ENCODE results near the gene MLPH.

MLPH gene

GRCh38 chr2:237542001-237542704 lies 55.1 kb downstream of the MLPH start:
- Histone ChIP-seq H3K4me3 (ENCODE audit: low read length in 2 of 2) (no peak overlapping the region), H3K9ac (ENCODE audit: low read length in 2 of 2) (no peak overlapping the region), H3K36me3 (ENCODE audit: control insufficient read depth in 2 of 2, insufficient read depth in 2 of 2, low read length in 2 of 2) (no peaks in the 10 kb centered on the region), H3K27ac (ENCODE audit: low read length) (no peak overlapping the region), H3K4me1 (ENCODE audit: control insufficient read depth, insufficient read depth, low read length) (peaks cover 10% of the 10 kb centered on the region), H3K27me3 (ENCODE audit: control insufficient read depth in 1 of 2, insufficient read depth in 2 of 2, low read length in 2 of 2) (no peaks in the 10 kb centered on the region), H3K9me3 (ENCODE audit: control insufficient read depth in 2 of 2, low read length in 2 of 2) (no peaks in the 10 kb centered on the region)

GRCh38 chr2:237546040-237546875 lies 59.2 kb downstream of the MLPH start:
- H3K9ac ChIP-seq (ENCODE audit: low read length in 2 of 2): no peak overlapping the region
- no peak overlapping the region for H3K27ac ChIP-seq (ENCODE audit: low read length)
- no peaks in the 10 kb centered on the region for H3K9me3 ChIP-seq (ENCODE audit: control insufficient read depth in 2 of 2, low read length in 2 of 2)
- no peaks in the 10 kb centered on the region for H3K36me3 ChIP-seq (ENCODE audit: control insufficient read depth in 2 of 2, insufficient read depth in 2 of 2, low read length in 2 of 2)
- peaks cover 5% of the 10 kb centered on the region for H3K4me1 ChIP-seq (ENCODE audit: control insufficient read depth, insufficient read depth, low read length)
- H3K4me3 ChIP-seq (ENCODE audit: low read length in 2 of 2): no peak overlapping the region
- no peaks in the 10 kb centered on the region for H3K27me3 ChIP-seq (ENCODE audit: control insufficient read depth in 1 of 2, insufficient read depth in 2 of 2, low read length in 2 of 2)

DNA sequence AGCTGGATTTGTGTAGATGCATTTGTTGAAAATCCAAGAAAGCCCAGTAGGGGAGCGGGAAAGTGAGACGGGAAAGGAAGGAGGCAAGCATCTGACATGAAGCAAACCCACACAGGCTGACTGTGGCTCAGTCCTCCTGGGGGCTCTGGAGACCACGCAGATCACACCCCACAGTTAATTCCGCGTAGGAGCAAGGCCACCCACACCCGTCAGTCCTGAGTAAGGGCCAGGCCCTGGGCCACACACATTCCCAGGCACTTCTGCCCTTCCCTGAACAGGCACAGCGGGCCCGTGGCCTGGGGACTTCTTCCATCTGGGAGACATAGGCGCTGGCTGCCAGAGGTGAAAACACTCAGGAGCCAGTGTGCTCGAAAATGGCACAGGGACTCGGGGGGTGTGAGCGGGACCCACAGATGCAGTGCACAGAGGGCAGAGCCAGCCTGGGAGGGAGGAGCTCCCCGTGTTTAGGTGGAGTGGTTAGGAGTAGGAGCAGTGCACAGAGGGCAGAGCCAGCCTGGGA lies 59.9 kb downstream of the MLPH start:
- no peaks in the 10 kb centered on the region for H3K36me3 ChIP-seq (ENCODE audit: control insufficient read depth in 2 of 2, insufficient read depth in 2 of 2, low read length in 2 of 2)
- H3K27me3 ChIP-seq (ENCODE audit: control insufficient read depth in 1 of 2, insufficient read depth in 2 of 2, low read length in 2 of 2): no peaks in the 10 kb centered on the region
- H3K9ac ChIP-seq (ENCODE audit: low read length in 2 of 2): no peak overlapping the region
- H3K4me3 ChIP-seq (ENCODE audit: low read length in 2 of 2): no peak overlapping the region
- peaks cover 7% of the 10 kb centered on the region for H3K4me1 ChIP-seq (ENCODE audit: control insufficient read depth, insufficient read depth, low read length)
- no peaks in the 10 kb centered on the region for H3K9me3 ChIP-seq (ENCODE audit: control insufficient read depth in 2 of 2, low read length in 2 of 2)
- no peak overlapping the region for H3K27ac ChIP-seq (ENCODE audit: low read length)

- no peaks in the 10 kb centered on the region for H3K27me3 ChIP-seq (ENCODE audit: control insufficient read depth in 1 of 2, insufficient read depth in 2 of 2, low read length in 2 of 2)
- H3K9me3 ChIP-seq (ENCODE audit: control insufficient read depth in 2 of 2, low read length in 2 of 2): no peaks in the 10 kb centered on the region
- no peak overlapping the region for H3K27ac ChIP-seq (ENCODE audit: low read length)
- no peak overlapping the region for H3K9ac ChIP-seq (ENCODE audit: low read length in 2 of 2)
- H3K36me3 ChIP-seq (ENCODE audit: control insufficient read depth in 2 of 2, insufficient read depth in 2 of 2, low read length in 2 of 2): no peaks in the 10 kb centered on the region
- no peak overlapping the region for H3K4me3 ChIP-seq (ENCODE audit: low read length in 2 of 2)
- peaks cover 7% of the 10 kb centered on the region for H3K4me1 ChIP-seq (ENCODE audit: control insufficient read depth, insufficient read depth, low read length)
These were observed 60.9 kb downstream of the MLPH start for GRCh38 chr2:237547841-237548416.

DNA sequence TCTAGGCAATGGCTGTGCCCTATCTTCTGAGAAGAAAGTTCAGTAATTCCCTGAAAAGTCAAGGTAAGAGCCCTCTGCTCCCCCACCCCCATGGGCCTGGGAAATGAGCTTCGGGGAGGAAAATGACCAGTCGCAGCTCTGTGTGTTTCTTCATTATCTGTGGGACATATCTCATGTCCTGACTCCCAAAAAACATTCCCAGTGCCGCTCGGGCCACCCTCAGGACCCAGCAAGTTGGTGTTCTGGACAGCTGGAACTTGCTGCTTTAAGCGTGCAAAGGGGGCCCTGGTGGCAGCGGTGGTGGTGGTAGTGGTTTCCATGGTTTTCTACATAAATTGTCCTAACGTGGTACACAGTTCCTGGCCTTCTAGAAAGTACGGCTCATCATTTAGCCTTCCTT lies 62.2 kb downstream of the MLPH start:
- Histone ChIP-seq H3K9ac (ENCODE audit: low read length in 2 of 2) (no peak overlapping the region), H3K36me3 (ENCODE audit: control insufficient read depth in 2 of 2, insufficient read depth in 2 of 2, low read length in 2 of 2) (no peaks in the 10 kb centered on the region), H3K9me3 (ENCODE audit: control insufficient read depth in 2 of 2, low read length in 2 of 2) (no peaks in the 10 kb centered on the region), H3K27ac (ENCODE audit: low read length) (no peak overlapping the region), H3K4me1 (ENCODE audit: control insufficient read depth, insufficient read depth, low read length) (peaks cover 7% of the 10 kb centered on the region), H3K4me3 (ENCODE audit: low read length in 2 of 2) (no peak overlapping the region), H3K27me3 (ENCODE audit: control insufficient read depth in 1 of 2, insufficient read depth in 2 of 2, low read length in 2 of 2) (no peaks in the 10 kb centered on the region)

- Histone ChIP-seq H3K27me3 (ENCODE audit: control insufficient read depth in 1 of 2, insufficient read depth in 2 of 2, low read length in 2 of 2) (no peaks in the 10 kb centered on the region), H3K27ac (ENCODE audit: low read length) (no peak overlapping the region), H3K36me3 (ENCODE audit: control insufficient read depth in 2 of 2, insufficient read depth in 2 of 2, low read length in 2 of 2) (no peaks in the 10 kb centered on the region), H3K4me3 (ENCODE audit: low read length in 2 of 2) (no peak overlapping the region), H3K4me1 (ENCODE audit: control insufficient read depth, insufficient read depth, low read length) (peaks cover 7% of the 10 kb centered on the region), H3K9ac (ENCODE audit: low read length in 2 of 2) (no peak overlapping the region), H3K9me3 (ENCODE audit: control insufficient read depth in 2 of 2, low read length in 2 of 2) (no peaks in the 10 kb centered on the region)
These were observed 62.8 kb downstream of the MLPH start for GRCh38 chr2:237549643-237550415.

DNA sequence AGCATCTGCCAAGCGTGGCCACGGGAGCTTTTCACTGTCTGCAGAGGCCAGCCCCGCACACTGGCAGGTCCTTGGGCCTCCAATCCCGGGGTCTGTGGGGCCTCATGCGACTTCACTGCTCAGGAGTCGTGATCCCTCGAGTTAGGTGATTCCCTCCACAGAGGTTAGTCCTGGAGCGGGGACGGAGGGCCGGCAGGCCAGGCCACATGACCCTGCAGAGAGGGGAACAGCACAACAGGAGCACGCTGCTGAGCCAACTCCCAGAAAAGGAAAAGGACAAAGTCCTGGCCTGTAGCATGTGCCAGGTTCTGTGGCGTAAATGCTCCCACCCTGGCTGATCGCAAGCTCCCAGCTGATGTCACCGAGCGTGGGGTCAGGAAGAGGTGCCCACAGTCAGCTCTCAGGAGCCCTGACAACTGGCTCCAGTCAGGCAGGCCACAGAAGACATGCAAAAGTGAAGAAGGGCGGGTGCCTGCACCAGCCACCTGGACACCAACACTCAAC lies 64.1 kb downstream of the MLPH start:
- Histone ChIP-seq H3K9me3 (ENCODE audit: control insufficient read depth in 2 of 2, low read length in 2 of 2) (peaks cover 3 to 4% of the 10 kb centered on the region in 2 donors), H3K4me3 (ENCODE audit: low read length in 2 of 2) (no peak overlapping the region), H3K27me3 (ENCODE audit: control insufficient read depth in 1 of 2, insufficient read depth in 2 of 2, low read length in 2 of 2) (no peaks in the 10 kb centered on the region), H3K4me1 (ENCODE audit: control insufficient read depth, insufficient read depth, low read length) (peaks cover 7% of the 10 kb centered on the region), H3K36me3 (ENCODE audit: control insufficient read depth in 2 of 2, insufficient read depth in 2 of 2, low read length in 2 of 2) (no peaks in the 10 kb centered on the region), H3K27ac (ENCODE audit: low read length) (no peak overlapping the region), H3K9ac (ENCODE audit: low read length in 2 of 2) (no peak overlapping the region)

DNA sequence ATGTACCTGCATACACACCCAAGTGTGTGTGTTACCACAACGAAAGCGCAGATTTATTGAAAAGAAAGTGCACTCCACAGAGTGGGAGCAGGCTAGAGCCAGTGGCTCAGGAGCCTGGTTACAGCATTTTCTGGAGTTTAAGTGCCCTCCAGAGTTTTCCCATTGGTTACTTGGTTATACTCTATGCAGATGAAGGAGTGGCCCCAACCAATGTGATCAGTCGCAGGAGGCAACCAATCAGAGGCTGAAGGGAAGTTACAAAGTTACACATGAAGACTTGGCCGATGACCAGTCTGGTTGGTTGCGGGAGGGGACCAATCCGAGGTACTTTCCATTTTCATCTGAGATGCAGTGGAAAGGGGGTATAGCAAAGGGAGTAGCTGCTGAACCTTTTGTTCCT lies 65.9 kb downstream of the MLPH start:
- Histone ChIP-seq H3K36me3 (ENCODE audit: control insufficient read depth in 2 of 2, insufficient read depth in 2 of 2, low read length in 2 of 2) (no peaks in the 10 kb centered on the region), H3K27me3 (ENCODE audit: control insufficient read depth in 1 of 2, insufficient read depth in 2 of 2, low read length in 2 of 2) (no peaks in the 10 kb centered on the region), H3K4me3 (ENCODE audit: low read length in 2 of 2) (no peak overlapping the region), H3K9ac (ENCODE audit: low read length in 2 of 2) (no peak overlapping the region), H3K4me1 (ENCODE audit: control insufficient read depth, insufficient read depth, low read length) (peaks cover 7% of the 10 kb centered on the region), H3K9me3 (ENCODE audit: control insufficient read depth in 2 of 2, low read length in 2 of 2) (peaks cover 3 to 4% of the 10 kb centered on the region in 2 donors), H3K27ac (ENCODE audit: low read length) (no peak overlapping the region)

GRCh38 chr2:237553948-237554347 lies 66.9 kb downstream of the MLPH start:
- Histone ChIP-seq H3K4me3 (ENCODE audit: low read length in 2 of 2) (no peak overlapping the region), H3K36me3 (ENCODE audit: control insufficient read depth in 2 of 2, insufficient read depth in 2 of 2, low read length in 2 of 2) (no peaks in the 10 kb centered on the region), H3K27me3 (ENCODE audit: control insufficient read depth in 1 of 2, insufficient read depth in 2 of 2, low read length in 2 of 2) (no peaks in the 10 kb centered on the region), H3K9ac (ENCODE audit: low read length in 2 of 2) (no peak overlapping the region), H3K4me1 (ENCODE audit: control insufficient read depth, insufficient read depth, low read length) (peaks cover 13% of the 10 kb centered on the region), H3K27ac (ENCODE audit: low read length) (no peak overlapping the region), H3K9me3 (ENCODE audit: control insufficient read depth in 2 of 2, low read length in 2 of 2) (peaks cover 3 to 4% of the 10 kb centered on the region in 2 donors)

- Histone ChIP-seq H3K9ac (ENCODE audit: low read length in 2 of 2) (no peak overlapping the region), H3K27me3 (ENCODE audit: control insufficient read depth in 1 of 2, insufficient read depth in 2 of 2, low read length in 2 of 2) (no peaks in the 10 kb centered on the region), H3K36me3 (ENCODE audit: control insufficient read depth in 2 of 2, insufficient read depth in 2 of 2, low read length in 2 of 2) (no peaks in the 10 kb centered on the region), H3K4me1 (ENCODE audit: control insufficient read depth, insufficient read depth, low read length) (peaks cover 18% of the 10 kb centered on the region), H3K4me3 (ENCODE audit: low read length in 2 of 2) (no peak overlapping the region), H3K27ac (ENCODE audit: low read length) (no peak overlapping the region), H3K9me3 (ENCODE audit: control insufficient read depth in 2 of 2, low read length in 2 of 2) (peaks cover 3 to 4% of the 10 kb centered on the region in 2 donors)
These were observed 68.5 kb downstream of the MLPH start for GRCh38 chr2:237555560-237555959.
